Coronary artery (tissue), 2 donors: Measurements from ENCODE around the gene GRIP2.

Experiments
- DNase-seq: peaks from one replicate; pipeline ENCODE4 v3.0.0-alpha.2; 2017; ENCODE audit warnings: low spot score
- H3K27ac ChIP-seq, 2 donors: fragments of 200-600 bp; sonication (generic); one replicate each; pipeline ENCODE4 v1.5.1; 2016 to 2019
- H3K4me3 ChIP-seq: fragments of 200-600 bp; sonication (generic); 2 replicates; pipeline ENCODE4 v1.5.1; 2016; ENCODE audit warnings: mild to moderate bottlenecking, moderate library complexity
- CTCF ChIP-seq: fragments of 200-600 bp; sonication (generic); IDR thresholded peaks from one replicate; pipeline ENCODE4 v1.5.1; 2019; ENCODE audit warnings: antibody characterized with exemption

The GRIP2 gene

GRCh38 chr3:14507305-14507741, 32.8 kb downstream of the GRIP2 start:
- Histone ChIP-seq H3K27ac (no peak overlapping the region), H3K4me3 (no peak overlapping the region)
- no peak for DNase-seq
- TF ChIP-seq CTCF = no peak

- no peak overlapping the region for H3K27ac ChIP-seq
- no peak overlapping the region for H3K4me3 ChIP-seq
- DNase-seq = no peak
- no peak for TF ChIP-seq CTCF
Measured at GRCh38 chr3:14506626-14507304, 33.4 kb downstream of the GRIP2 start.

GRCh38 chr3:14505803-14506500, 34.2 kb downstream of the GRIP2 start:
- no peak for DNase-seq
- Histone ChIP-seq H3K4me3 (no peak overlapping the region), H3K27ac (no peak overlapping the region)
- TF ChIP-seq CTCF = no peak

- DNase-seq = no peak
- Histone ChIP-seq H3K27ac (no peak overlapping the region), H3K4me3 (no peak overlapping the region)
- no peak for TF ChIP-seq CTCF
Measured at GRCh38 chr3:14505001-14505802, 34.9 kb downstream of the GRIP2 start.

DNA sequence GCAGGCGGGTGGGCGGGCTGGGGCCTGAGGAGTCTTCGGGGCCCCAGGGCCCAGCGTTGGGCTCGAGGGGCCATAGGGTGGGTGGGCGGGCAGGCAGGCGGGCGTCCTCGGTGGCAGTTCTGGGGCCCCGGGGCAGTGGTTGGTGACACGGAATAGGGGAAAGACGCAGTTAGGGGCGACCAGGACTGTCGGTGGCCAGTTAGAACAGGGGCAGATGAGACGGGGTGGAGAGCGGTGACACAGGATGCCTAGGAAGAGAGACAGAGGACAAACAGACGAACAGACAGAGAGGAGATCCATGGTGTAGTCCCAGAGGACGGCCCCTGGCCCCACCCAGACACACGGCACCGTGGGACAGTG, 36.5 kb downstream of the GRIP2 start:
- no peak for TF ChIP-seq CTCF
- H3K4me3 ChIP-seq = no peak overlapping the region
- DNase-seq = no peak
- H3K27ac ChIP-seq = no peak overlapping the region

GRCh38 chr3:14503033-14503705, 37.0 kb downstream of the GRIP2 start:
- no peak for TF ChIP-seq CTCF
- Histone ChIP-seq H3K27ac (no peak overlapping the region), H3K4me3 (no peak overlapping the region)
- DNase-seq = no peak
